CD4-positive, alpha-beta T cell treated with Interleukin-6 at 100 ng/mL for 8 hours (primary cell): ENCODE results near the gene CD9.
"Not testable (repeated sequence)": the region's sequence is repeated elsewhere in the genome, so short reads cannot be mapped to it uniquely, and the experiment has no call there.

ENCODE experiments used
- DNase-seq: peaks from one replicate; pipeline ENCODE4 v3.0.0-alpha.2; 2020; ENCODE audit warnings: mixed read lengths, low spot score

Gene CD9

DNA sequence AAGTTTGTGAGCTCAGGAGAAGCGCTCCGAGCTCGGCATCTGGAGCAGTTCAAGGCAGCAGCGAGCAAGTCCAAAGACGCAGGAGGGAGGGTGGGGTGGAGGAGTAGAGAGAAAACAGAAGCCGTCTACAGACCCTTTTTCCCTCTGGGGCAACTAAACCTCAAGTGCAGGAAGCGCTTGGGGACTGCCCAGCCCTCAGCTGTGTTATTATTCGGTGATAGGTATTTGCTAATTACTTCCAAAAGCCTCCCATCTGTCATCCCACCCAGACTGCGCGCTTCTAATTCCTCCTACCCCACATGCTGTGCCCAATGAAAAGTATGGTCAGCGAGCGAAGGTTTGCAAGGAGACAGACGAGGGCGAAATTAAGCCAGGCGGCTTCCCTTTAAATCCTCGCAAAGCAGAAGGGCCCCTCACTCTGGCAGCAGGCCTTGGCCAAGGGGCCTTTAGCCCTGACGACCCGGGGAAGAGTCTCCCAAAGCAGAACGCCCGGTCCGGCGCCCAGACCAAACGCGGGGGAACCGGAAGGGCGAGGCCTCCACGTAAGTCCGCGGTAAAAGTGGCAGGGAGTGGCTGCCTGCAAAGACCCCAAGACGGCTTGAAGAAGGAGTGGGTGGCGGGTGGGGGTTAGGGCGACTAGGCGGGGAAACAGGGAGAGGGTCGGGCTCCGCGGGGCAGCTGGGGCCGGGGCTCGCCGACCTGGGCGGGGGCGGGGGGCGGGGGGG is 507 bp upstream of the CD9 start:
- no peak for DNase-seq

DNA sequence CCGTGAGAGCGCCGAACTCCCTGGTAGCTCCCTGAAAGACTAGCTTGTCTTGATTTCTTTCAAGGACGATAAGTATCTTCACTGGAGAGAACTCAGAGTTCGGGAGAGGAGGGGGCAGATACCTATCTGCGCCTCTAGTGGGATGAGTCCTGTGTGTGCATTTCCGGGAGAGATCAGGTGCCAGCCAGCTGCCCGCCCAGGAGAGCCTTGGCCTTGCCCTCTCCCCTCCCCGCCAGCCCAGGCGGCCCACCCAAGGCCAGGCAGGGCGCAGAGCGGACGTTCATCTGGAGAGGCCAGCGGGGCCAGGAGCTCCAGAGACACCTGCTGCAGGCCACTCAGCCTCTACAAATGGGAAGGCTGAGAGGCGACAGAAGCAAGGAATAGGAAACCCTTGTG is 1.0 kb downstream of the CD9 start:
- no peak for DNase-seq

DNA sequence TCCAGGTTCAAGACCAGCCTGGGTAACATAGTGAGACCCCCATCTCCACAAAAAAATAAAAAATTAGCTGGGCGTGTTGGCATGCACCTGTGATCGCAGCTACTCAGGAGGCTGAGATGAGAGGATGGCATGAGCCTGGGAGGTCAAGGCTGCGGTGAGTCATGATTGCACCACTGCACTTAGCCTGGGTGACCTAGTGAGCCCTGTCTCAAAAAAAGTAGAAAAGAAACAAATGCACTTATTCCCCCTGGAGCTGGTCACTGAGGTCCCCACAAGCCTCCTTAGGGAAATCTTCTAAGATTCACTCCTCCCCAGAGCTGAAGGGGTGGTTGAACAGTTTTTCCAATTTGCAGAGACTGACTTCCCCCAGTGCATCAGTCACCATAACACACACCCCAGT is 1.6 kb downstream of the CD9 start:
- no peak for DNase-seq

DNA sequence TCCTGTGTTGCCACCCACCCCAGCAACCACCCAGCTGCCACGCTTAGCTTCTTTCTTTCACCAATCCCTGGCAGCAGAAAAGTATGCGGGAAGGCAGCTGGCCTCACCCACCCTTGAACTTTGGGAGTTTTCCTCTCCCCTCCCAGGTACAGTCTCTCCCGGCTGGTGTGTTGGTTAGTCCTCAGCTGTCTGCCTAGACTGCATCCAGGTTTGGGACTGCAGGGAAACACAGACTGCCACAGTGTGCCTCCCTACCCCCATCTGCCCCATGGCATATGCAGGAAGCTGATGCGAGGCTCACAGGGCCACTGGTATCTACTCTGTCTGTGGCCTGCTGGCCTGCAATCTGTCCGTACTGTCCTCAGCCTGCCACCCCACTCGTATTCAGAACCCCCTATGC is 2.1 kb downstream of the CD9 start:
- no peak for DNase-seq

DNA sequence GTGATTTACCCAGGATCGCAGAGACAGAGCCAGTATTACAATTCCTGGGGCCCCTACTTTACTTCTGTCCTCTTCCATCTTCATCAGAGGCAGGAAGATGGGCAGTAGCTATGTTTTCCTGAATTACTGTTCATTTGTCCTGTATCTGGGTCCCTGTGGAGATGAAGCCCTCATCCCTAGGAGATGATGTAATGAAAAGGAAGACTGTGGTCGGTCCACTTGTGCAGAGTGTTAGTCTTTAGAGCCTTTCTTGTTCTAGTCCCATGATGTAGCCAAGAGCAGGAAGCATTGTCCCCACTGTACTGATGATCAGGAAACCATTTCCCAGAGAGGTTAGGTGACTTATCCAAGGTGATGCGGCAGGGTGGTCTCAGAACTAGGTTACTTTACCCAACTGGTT is 2.6 kb downstream of the CD9 start:
- DNase-seq = no peak

DNA sequence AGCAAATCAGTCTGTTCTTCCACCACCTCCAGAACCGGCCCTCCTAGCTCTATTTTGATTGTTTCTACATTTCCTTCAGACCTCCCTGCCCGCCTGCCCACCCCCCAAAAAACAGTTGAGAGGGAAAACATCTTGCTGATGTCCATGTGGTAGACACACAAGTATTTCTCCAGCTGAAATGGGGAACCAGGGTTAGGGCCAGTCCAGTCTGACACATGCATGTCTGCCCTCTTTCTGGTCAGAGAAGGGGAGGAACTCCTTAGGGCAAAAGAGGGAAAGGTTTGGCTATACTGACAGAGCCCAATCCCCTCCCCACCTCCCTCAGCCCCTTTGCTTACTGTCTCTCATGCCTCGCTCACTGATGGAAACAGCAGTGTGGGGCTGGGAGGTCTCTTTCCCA is 3.4 kb downstream of the CD9 start:
- DNase-seq = no peak

DNA sequence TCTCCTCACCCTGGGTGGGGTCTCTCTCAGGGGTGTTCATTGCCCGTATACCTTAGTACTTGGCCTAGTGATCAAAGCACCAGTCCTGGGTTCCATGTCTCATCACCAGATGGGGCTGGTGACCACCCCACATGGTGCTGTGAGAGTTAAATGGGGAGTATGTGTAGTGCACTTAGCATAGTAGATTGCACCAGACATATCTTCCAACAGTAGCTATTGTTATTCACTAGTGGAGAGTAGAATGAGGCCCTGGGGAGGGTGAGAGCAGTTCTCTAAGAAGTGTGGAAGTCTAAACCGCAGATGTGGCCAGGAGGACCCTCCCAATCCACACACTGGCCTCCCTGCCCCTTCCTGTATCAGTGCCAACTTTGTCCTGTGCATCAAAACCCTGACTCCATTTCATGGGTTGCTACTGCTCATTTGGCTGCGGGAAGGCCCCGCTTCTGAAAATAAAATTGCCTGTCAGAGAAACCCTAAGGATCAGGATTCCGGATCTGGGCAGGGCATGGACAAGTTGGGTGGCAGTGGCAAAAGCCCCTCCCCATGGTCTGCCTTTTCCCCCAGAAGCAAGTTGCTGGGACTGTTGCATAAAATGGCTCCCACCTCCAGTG is 4.4 kb downstream of the CD9 start:
- no peak for DNase-seq

DNA sequence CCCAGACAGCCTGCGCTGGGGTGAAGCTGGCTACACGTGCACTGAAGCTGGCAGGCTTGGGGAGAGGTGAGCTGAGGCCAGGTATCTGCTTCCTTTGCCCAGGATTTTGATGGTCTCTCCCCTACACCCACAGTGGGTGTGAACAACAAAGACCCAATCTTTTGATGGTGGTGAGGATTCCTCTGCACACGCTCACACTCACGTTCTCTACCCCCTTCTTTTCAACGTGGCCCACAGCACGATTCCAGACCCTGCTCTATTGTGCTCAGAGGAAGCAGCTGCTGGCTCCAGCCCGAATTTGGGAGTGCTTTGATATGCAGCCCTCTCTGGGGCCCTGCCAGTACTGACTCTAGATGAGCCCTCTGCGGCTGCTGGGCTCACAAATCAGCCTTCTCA is 4.9 kb downstream of the CD9 start:
- no peak for DNase-seq

DNA sequence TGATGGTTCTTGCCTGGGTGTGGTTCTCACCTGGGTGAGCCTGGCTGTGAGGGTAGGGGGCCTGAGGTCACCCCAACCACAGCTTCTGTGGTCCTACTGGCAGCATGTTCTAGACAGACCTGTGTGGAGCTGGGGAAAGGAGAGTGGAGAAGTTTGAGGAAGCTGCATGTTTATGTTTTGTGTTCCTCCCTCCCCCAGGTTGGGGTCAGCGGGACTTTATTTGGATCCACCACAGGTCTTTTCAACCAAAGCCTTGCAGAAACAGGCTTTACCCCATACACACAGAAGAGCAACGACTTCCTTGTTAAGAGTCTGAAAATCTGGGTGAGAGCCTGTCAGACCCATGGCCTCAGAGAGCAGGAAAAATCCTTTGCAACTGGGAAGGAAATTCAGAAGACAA is 5.6 kb downstream of the CD9 start:
- no peak for DNase-seq

DNA sequence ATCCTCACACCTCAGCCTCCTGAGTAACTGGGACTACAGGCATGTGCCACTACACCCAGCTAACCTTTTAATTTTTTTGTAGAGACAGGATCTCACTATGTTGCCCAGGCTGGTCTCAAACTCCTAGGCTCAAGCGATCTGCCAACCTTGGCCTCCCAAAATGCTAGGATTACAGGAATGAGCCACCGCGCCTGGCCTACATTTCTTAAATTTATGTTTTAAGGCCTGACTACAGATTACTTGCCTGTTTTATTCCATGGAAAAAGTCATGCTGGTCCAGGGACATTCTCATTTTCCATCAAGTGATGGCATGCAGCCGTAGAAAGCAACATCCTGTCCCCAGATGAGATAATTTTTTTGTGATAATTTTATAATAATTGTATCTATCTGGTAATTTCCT is 6.1 kb downstream of the CD9 start:
- no peak for DNase-seq

DNA sequence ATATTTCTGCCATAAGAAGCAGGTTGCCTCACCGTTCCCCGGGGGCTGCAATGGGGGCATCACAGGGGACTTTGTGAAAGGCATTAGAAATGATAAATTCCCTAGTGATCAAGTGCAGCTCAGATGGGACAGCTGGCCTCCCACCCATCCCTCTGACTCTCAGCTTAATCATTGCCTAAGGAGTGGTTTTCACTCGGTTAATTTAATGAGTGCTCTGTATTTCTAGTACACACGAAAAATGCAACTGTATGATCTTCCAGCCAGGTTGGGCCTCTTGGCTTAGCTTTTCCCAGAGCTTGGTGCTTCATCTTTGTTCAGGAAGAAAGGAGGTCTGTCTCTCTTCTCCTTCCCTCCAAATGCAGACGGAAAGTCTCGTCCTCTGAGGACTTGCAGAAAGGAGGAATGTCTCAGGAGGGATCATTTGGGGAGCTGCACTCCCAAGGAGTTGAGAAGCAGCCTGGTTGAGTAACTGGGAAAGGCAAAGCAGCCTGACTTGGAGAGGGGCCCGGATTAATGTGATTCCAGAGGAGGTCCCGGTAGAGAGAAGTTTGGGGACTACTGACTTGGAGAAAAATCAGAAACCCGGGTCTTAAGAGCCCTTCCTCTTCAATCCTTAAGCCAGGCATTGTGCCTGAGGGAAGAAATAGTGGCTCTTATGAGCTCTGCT is 7.2 kb downstream of the CD9 start:
- no peak for DNase-seq

DNA sequence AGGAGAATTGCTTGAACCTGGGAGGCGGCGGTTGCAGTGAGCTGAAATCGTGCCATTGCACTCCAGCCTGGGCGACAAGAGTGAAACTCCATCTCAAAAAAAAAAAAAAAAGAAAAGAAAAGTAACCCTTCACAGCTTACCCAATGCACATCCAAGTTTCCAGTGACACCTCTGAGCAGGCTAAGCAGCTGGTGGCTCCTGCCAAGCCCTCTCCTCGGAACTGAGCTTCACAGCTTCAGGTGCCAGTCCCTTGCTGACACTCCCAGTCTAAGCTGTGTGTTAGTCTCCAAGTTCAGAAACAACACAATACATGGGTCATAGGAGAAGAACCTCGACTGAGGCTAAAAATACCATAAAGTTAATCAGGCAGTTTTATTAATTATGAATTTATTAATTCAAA is 7.9 kb downstream of the CD9 start:
- DNase-seq = no peak

DNA sequence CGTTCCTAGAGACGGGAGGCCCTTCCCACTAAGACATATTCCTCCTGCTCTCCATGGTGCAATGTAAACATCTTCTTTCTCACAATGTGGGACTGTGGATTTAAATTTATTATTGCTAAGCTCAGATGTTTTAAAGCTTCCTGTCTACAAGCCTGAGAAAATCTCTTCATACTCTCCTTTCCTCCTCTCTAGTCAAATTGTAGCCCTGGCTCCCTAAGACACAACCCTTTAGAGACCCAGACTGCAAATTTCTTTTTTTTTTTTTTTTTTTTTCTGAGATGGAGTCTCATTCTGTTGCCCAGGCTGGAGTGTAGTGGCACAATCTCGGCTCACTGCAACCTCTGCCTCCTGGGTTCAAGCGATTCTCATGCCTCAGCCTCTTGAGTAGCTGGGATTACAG is 9.2 kb downstream of the CD9 start:
- not testable (repeated sequence) for DNase-seq

DNA sequence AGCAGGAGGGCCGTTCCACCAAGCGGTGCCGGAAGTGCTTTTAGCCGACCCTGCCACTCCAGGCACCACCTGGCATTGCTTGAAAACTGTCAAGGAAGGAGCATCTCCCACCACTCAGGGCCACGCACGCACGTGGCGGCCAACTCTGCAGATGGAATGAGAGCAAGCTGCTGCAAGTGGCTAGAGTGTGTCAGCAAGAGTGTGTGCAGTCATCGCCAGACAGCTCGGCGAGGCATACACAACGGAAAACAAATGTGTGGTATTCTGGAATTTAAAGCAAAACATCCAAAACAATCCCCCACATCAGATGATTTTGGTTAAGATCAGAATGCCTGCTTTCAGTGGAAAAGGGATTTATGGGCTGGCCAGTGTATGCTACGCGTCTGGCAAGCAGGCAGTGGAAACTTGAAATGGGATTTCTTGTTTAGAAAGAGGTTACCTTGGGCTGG is 11.2 kb downstream of the CD9 start:
- DNase-seq = no peak

DNA sequence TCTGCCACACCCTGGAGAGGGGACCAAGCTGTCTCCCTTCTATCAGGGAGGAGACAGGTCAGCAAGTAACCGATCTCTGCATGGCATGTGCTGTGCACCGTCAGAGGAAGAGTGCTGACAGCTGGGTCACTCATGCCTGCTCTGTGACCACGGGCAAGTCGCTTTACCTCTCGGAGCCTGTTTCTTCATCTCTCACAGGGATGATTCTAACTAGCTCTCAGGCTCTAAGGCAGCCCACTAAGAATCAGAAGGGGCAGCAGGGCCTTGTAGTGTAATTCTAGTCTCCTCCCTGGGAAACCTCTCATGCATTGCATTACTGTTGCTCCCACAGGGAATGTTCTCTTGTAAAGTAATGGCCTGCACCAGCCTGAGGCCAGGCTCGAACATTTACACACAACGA is 11.9 kb downstream of the CD9 start:
- no peak for DNase-seq

DNA sequence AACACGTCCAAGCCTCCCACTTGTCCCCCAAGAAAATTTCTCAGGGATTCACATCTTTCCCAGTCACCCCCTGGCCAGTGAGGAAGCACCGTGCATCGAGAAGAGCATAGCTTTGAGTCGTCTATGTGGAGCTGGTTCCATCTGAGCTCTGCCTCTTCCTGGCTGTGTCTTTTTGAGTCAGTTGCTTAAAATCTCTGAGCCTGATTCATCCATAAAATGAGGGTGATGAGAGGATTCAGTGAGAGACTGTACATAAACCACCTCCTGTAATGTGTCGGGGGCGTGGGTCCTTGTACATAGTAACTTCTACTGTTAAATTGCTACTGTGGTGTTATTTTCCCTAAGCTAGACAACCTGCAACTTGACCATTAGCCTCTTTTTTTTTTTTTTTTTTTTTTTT is 13.8 kb downstream of the CD9 start:
- DNase-seq = no peak

DNA sequence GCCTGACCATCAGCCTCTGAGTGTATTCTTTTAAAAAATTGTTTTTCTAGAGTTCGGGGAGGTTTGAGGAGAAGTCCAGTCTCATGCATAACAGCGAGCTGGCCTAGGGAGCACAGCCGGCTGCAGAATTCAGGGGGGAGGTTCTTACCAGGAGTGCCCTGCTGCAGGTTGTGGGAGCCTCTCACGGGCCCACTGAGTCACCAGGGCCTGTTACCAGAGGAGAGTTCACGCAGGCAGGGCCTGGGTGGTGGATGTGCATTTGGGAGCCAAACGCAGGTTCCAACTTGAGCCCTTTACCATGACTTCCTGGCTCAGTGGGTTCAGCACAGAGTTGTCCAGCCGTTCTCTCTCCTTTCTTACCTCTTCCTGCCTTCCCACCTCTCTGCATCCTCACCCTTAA is 14.4 kb downstream of the CD9 start:
- no peak for DNase-seq

DNA sequence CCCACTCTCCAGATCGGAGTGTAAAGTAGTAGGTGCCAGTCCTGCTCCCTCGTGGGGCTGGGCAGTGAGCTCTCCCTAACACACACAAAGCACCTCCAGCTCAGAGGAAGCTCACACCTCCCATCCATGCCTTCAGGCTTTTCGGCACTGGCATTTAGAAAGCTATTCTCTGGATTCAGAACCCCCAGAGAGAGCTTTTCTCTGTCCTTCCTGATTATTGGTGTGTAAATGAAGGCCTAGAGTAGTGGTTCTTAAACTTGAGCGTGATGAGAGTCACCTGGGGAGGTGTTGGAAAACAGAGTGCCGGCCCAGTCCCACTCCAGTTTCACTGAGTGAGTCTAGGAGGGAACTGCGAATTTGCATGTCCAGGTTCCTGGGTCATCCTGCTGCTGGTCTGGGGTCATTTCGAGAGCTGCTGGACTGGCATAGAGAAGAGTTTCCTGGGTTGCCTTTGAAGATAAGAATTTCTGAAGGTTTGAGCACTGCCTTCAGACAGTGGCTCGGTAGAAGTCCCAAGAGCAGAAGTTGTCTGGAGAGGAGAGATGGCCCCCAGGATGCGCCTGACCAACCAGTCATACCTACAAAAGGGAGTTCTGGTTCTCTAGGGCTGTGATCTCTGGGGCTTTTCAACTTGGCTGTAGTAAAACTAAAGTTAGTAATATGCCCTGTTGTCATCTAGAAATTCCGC is 15.1 kb downstream of the CD9 start:
- no peak for DNase-seq

DNA sequence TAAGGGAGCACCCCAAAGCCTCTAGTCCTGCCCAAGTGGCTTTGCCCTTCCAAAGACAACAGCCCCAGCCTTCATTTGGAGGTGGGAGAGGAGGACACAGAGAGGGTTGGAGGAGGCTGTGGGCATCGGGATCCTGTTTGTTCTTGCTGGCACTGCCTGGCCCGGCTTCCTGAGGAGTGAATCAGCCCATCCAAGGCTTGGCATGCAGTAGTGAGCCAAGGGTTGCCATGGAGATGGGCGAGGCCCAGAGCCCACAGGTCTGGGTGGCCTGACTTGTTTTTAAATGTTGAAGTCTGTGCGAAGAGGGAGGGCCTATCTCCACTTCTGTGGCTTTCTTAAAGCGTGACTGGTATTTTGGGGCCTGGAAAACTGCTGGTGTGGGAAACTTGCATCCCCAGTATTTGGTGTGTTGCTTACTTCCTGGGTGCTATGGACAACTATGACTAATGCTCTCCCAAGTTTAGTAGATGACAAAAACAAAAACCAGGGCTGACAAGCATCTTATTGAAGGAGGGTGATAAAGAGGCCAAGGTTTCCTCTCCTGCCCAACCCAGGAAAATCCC is 15.8 kb downstream of the CD9 start:
- DNase-seq = no peak

DNA sequence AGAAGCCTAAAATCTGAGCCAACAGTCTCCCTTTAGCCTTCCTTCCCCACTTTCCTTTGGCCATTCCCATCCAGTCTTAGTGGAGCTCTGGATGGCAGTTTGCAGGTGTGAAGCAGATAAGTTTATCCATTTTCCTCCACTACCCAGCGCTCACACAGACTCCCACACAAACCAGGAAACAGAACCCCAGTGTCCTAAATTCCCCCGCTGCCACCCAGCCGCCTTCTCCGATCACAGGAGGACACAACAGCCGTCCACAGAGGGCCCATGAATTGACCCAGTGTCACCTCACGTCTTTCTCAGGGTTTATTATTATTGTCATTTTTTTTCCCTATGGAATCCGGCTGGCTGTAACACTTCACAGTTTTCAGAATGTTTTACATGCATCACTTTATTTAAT is 16.4 kb downstream of the CD9 start:
- DNase-seq = no peak

DNA sequence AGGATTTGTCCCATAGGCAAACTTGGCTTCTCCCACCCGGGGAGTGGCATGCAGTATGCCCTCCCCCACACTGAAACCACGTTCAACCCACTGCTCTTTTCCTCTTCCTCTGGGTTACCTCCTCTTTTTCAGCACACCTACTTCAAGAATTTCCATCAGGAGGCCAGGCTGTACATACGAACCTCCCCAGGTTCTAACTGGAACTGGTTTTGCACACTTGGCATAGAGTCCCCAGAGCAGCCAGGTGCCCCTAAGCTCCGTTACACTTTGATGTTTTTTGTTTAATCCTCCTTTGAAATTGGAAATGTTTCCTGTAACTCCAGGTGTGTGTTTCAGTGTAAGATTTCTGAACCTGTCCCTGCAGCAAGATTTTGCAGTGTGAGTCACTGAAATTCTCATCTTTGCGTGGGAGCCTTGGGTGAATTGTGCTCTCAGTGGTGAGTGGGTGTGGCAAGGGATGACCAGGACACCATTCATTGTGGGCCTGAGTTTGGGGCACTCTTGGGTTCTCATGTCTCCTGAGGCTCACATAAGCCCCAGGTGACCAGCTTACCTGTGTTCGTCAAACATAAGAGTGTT is 18.2 kb downstream of the CD9 start:
- DNase-seq = no peak

DNA sequence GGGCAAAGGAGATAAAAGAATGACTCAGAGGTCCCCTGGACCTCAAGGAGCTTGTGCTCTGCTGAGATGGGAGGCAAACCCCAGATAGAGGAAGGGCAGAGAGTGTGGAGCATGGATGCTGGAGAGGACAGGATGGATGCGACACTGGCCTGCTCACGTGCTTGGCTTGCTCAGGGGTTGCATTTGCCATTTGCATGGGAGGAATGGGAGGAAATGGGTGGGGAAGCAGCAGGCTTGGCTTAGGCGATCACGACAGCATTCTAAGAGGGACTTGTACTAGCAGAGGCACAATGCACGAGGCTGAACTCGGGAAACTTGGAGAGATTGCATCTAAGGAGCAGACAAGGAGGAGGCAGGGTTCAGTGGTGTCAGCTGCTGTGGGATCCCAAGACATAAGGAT is 19.8 kb downstream of the CD9 start:
- no peak for DNase-seq
